ENCODE results near the gene FOXD2. TPM values are rescaled to one million over a fixed set of nuclear protein-coding genes. Genes with fewer than 3 reads are reported as not detected.

The FOXD2 gene
- total and polyA plus RNA-seq, 2 donors (not counting 1 experiment from before 2014, with no cell fraction given): 0.19 to 0.83 TPM

DNA sequence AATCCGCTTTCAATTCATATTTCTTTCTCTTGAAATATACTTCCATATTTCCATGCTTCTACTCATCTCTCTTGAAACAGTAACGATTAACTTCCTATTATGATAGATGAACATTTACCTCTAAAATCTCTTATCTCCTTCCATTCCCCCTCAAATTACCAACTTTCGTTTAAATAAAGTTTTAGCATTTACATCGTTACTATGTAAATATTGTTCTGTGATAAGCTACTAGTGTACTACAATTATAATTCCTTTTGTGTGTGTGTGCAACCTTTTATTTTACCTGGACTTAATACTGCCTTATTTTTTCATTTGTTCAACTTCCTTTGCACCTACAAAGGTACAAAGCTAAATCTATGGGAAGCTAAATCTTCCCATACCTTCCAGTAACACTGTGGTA, 17.3 kb upstream of the FOXD2 start:
- Histone ChIP-seq H2AFZ (ENCODE audit: low read length) (no peak overlapping the region), H3K36me3 (ENCODE audit: control insufficient read depth, insufficient read depth, low read length) (no peaks in the 10 kb centered on the region)
- no peak for DNase-seq (ENCODE audit: low read depth in 2 of 2)

DNA sequence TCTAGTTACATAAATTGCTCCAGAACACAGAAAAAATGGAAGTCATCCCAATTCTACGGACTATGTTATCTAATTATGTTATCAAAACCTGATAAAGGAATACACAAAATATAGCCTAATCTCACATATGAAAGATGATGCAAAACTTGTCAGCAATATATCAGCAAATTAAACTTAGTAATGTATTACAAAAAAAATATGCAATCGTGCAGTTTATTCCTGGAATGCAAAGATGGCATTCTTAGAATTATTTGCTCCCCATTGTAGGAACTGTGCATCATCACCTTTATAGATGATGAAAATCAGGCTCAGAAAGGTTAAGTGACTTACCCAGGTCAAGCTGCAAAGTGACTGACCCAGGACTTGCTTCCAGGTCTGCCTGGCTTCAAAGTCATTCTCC, 14.0 kb upstream of the FOXD2 start:
- Histone ChIP-seq H3K79me2 (ENCODE audit: control insufficient read depth, insufficient read depth, low read length) (no peaks in the 10 kb centered on the region), H3K9ac (ENCODE audit: insufficient read depth, low read length) (no peak overlapping the region), H3K4me3 (replicated peaks in 1 of 4; ENCODE audit: control extremely low read depth in 1 of 4, insufficient read depth in 1 of 4, low read depth in 3 of 4, low read length in 4 of 4) (no peak overlapping the region), H3K4me1 (ENCODE audit: control insufficient read depth, extremely low read depth, insufficient read depth, low read length) (no peaks in the 10 kb centered on the region), H3K27ac (ENCODE audit: insufficient read depth, low read length) (no peak overlapping the region), H2AFZ (ENCODE audit: low read length) (no peak overlapping the region), H4K20me1 (ENCODE audit: control insufficient read depth, extremely low read depth, insufficient read depth, low read length) (no peaks in the 10 kb centered on the region), H3K36me3 (ENCODE audit: control insufficient read depth, insufficient read depth, low read length) (no peaks in the 10 kb centered on the region), H3K4me2 (ENCODE audit: extremely low read depth, insufficient read depth, low read length) (no peak overlapping the region), H3K27me3 (ENCODE audit: control insufficient read depth, insufficient read depth, low read length) (no peaks in the 10 kb centered on the region), H3K9me3 (ENCODE audit: control insufficient read depth, insufficient read depth, low read depth, low read length) (no peaks in the 10 kb centered on the region)
- TF ChIP-seq EZH2 (IDR thresholded peaks at IDR 0.05; ENCODE audit: low read length, missing control alignments): no peak
- TF ChIP-seq, protein P1, sequence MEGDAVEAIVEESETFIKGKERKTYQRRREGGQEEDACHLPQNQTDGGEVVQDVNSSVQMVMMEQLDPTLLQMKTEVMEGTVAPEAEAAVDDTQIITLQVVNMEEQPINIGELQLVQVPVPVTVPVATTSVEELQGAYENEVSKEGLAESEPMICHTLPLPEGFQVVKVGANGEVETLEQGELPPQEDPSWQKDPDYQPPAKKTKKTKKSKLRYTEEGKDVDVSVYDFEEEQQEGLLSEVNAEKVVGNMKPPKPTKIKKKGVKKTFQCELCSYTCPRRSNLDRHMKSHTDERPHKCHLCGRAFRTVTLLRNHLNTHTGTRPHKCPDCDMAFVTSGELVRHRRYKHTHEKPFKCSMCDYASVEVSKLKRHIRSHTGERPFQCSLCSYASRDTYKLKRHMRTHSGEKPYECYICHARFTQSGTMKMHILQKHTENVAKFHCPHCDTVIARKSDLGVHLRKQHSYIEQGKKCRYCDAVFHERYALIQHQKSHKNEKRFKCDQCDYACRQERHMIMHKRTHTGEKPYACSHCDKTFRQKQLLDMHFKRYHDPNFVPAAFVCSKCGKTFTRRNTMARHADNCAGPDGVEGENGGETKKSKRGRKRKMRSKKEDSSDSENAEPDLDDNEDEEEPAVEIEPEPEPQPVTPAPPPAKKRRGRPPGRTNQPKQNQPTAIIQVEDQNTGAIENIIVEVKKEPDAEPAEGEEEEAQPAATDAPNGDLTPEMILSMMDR (conservative IDR thresholded peaks at IDR 0.05 in 1 of 2, IDR thresholded peaks at IDR 0.05 in 1 of 2; ENCODE audit: low read depth in 1 of 2, low read length in 2 of 2): no peak
- DNase-seq (ENCODE audit: low read depth in 2 of 2): no peak

More for the DNA sequence above, 17.3 kb upstream of the FOXD2 start:
- H3K27me3 ChIP-seq (ENCODE audit: control insufficient read depth, insufficient read depth, low read length): peaks cover 14% of the 10 kb centered on the region
- H3K27ac ChIP-seq (ENCODE audit: insufficient read depth, low read length): no peak overlapping the region
- H3K79me2 ChIP-seq (ENCODE audit: control insufficient read depth, insufficient read depth, low read length): no peaks in the 10 kb centered on the region
- H3K9me3 ChIP-seq (ENCODE audit: control insufficient read depth, insufficient read depth, low read depth, low read length): no peaks in the 10 kb centered on the region
- no peaks in the 10 kb centered on the region for H4K20me1 ChIP-seq (ENCODE audit: control insufficient read depth, extremely low read depth, insufficient read depth, low read length)
- H3K9ac ChIP-seq (ENCODE audit: insufficient read depth, low read length): no peak overlapping the region
- H3K4me3 ChIP-seq (replicated peaks in 1 of 4; ENCODE audit: control extremely low read depth in 1 of 4, insufficient read depth in 1 of 4, low read depth in 3 of 4, low read length in 4 of 4): no peak overlapping the region
- TF ChIP-seq EZH2 (IDR thresholded peaks at IDR 0.05; ENCODE audit: low read length, missing control alignments): no peak
- TF ChIP-seq, protein P1 (conservative IDR thresholded peaks at IDR 0.05 in 1 of 2, IDR thresholded peaks at IDR 0.05 in 1 of 2; ENCODE audit: low read depth in 1 of 2, low read length in 2 of 2): no peak
- H3K4me1 ChIP-seq (ENCODE audit: control insufficient read depth, extremely low read depth, insufficient read depth, low read length): no peaks in the 10 kb centered on the region
- no peak overlapping the region for H3K4me2 ChIP-seq (ENCODE audit: extremely low read depth, insufficient read depth, low read length)

- H4K20me1 ChIP-seq (ENCODE audit: control insufficient read depth, extremely low read depth, insufficient read depth, low read length): no peaks in the 10 kb centered on the region
- H3K79me2 ChIP-seq (ENCODE audit: control insufficient read depth, insufficient read depth, low read length): no peaks in the 10 kb centered on the region
- no peak overlapping the region for H2AFZ ChIP-seq (ENCODE audit: low read length)
- H3K4me1 ChIP-seq (ENCODE audit: control insufficient read depth, extremely low read depth, insufficient read depth, low read length): no peaks in the 10 kb centered on the region
- H3K27ac ChIP-seq (ENCODE audit: insufficient read depth, low read length): no peak overlapping the region
- peak; percentile 40 to 61 for DNase-seq (ENCODE audit: low read depth in 2 of 2)
- no peaks in the 10 kb centered on the region for H3K9me3 ChIP-seq (ENCODE audit: control insufficient read depth, insufficient read depth, low read depth, low read length)
- no peaks in the 10 kb centered on the region for H3K36me3 ChIP-seq (ENCODE audit: control insufficient read depth, insufficient read depth, low read length)
- no peak overlapping the region for H3K4me2 ChIP-seq (ENCODE audit: extremely low read depth, insufficient read depth, low read length)
- H3K4me3 ChIP-seq (replicated peaks in 1 of 4; ENCODE audit: control extremely low read depth in 1 of 4, insufficient read depth in 1 of 4, low read depth in 3 of 4, low read length in 4 of 4): no peak overlapping the region
- no peak overlapping the region for H3K9ac ChIP-seq (ENCODE audit: insufficient read depth, low read length)
- TF ChIP-seq EZH2 (IDR thresholded peaks at IDR 0.05; ENCODE audit: low read length, missing control alignments): no peak
- TF ChIP-seq, protein P1 (conservative IDR thresholded peaks at IDR 0.05 in 1 of 2, IDR thresholded peaks at IDR 0.05 in 1 of 2; ENCODE audit: low read depth in 1 of 2, low read length in 2 of 2): peak; percentile 79 to 87
- no peaks in the 10 kb centered on the region for H3K27me3 ChIP-seq (ENCODE audit: control insufficient read depth, insufficient read depth, low read length)
These were observed 13.4 kb upstream of the FOXD2 start for GRCh38 chr1:47424336-47424982.
